Measurements from ENCODE around the gene PADI1.

Gene PADI1

DNA sequence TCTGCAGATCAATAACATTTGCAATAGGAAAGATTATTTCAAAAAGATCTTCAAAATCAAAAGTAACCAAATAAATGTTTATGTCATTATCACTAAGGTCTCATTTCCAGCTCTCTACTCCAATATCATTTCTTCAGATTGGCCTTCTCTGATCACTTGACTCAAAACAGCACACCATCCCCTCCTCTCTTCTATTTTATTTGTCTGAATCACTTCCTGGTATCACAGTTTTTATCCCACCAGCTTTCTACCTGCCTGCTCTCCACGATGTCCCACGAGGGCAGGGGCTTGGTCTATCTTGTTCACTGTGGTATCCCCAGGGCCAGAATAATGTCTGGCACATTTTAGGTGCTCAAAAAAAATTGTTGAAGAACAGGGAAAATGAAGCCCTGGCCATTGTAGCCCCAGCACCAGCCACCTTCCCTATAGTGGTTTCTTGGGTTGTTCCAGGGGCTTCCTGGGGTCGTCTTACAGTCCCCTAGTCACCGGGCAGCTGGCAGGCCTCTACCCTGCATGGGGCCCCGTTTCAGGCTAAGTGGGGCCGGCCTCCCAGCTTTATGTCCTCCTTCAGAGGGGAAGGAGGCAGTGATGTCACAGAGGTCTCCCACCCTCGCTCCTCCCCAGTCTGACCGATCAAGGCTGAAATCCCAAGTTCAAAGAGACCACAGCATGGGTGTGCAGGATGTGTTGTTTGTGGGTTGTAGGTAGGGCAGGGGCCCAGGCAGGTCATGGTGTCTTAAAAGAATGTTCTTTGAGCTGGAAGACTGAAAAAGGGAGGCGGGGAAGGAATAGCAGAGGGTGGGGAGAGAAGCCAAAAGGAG, 3.5 kb upstream of the PADI1 start:
- no peak for TF ChIP-seq OSR1 (CRISPR knock-in tag; IDR thresholded peaks at IDR 0.05)
- TF ChIP-seq ESRRG (CRISPR knock-in tag; IDR thresholded peaks at IDR 0.05) = no peak
- TF ChIP-seq, protein P1, sequence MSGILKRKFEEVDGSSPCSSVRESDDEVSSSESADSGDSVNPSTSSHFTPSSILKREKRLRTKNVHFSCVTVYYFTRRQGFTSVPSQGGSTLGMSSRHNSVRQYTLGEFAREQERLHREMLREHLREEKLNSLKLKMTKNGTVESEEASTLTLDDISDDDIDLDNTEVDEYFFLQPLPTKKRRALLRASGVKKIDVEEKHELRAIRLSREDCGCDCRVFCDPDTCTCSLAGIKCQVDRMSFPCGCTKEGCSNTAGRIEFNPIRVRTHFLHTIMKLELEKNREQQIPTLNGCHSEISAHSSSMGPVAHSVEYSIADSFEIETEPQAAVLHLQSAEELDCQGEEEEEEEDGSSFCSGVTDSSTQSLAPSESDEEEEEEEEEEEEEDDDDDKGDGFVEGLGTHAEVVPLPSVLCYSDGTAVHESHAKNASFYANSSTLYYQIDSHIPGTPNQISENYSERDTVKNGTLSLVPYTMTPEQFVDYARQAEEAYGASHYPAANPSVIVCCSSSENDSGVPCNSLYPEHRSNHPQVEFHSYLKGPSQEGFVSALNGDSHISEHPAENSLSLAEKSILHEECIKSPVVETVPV (CRISPR knock-in tag; IDR thresholded peaks at IDR 0.05) = no peak
- no peak for TF ChIP-seq PPARA (CRISPR knock-in tag; IDR thresholded peaks at IDR 0.05; ENCODE audit: borderline replicate concordance)
- TF ChIP-seq BACH2 (CRISPR knock-in tag; IDR thresholded peaks at IDR 0.05; ENCODE audit: borderline replicate concordance) = no peak
- no peak for TF ChIP-seq ZFP3 (CRISPR knock-in tag; IDR thresholded peaks at IDR 0.05)
- TF ChIP-seq TOX (CRISPR knock-in tag; IDR thresholded peaks at IDR 0.05; ENCODE audit: borderline replicate concordance) = no peak
- no peak for TF ChIP-seq ISL1 (CRISPR knock-in tag; IDR thresholded peaks at IDR 0.05)
- TF ChIP-seq ZFP30 (CRISPR knock-in tag; IDR thresholded peaks at IDR 0.05) = no peak
- no peak for TF ChIP-seq SNAI2 (CRISPR knock-in tag; IDR thresholded peaks at IDR 0.05)
- TF ChIP-seq, protein P2, sequence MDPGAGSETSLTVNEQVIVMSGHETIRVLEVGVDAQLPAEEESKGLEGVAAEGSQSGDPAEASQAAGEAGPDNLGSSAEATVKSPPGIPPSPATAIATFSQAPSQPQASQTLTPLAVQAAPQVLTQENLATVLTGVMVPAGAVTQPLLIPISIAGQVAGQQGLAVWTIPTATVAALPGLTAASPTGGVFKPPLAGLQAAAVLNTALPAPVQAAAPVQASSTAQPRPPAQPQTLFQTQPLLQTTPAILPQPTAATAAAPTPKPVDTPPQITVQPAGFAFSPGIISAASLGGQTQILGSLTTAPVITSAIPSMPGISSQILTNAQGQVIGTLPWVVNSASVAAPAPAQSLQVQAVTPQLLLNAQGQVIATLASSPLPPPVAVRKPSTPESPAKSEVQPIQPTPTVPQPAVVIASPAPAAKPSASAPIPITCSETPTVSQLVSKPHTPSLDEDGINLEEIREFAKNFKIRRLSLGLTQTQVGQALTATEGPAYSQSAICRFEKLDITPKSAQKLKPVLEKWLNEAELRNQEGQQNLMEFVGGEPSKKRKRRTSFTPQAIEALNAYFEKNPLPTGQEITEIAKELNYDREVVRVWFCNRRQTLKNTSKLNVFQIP (CRISPR knock-in tag; IDR thresholded peaks at IDR 0.05; ENCODE audit: borderline replicate concordance, low read depth) = no peak
- no peak for TF ChIP-seq ZNF565 (CRISPR knock-in tag; conservative IDR thresholded peaks at IDR 0.05; ENCODE audit: low read depth)
- no peak for TF ChIP-seq GLIS3 (CRISPR knock-in tag; IDR thresholded peaks at IDR 0.05)
- TF ChIP-seq ARNTL (CRISPR knock-in tag; IDR thresholded peaks at IDR 0.05; ENCODE audit: borderline replicate concordance, low read depth) = no peak
- TF ChIP-seq, protein P3, sequence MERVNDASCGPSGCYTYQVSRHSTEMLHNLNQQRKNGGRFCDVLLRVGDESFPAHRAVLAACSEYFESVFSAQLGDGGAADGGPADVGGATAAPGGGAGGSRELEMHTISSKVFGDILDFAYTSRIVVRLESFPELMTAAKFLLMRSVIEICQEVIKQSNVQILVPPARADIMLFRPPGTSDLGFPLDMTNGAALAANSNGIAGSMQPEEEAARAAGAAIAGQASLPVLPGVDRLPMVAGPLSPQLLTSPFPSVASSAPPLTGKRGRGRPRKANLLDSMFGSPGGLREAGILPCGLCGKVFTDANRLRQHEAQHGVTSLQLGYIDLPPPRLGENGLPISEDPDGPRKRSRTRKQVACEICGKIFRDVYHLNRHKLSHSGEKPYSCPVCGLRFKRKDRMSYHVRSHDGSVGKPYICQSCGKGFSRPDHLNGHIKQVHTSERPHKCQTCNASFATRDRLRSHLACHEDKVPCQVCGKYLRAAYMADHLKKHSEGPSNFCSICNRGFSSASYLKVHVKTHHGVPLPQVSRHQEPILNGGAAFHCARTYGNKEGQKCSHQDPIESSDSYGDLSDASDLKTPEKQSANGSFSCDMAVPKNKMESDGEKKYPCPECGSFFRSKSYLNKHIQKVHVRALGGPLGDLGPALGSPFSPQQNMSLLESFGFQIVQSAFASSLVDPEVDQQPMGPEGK (CRISPR knock-in tag; IDR thresholded peaks at IDR 0.05; ENCODE audit: borderline replicate concordance) = no peak
- no peak for TF ChIP-seq ZNF70 (CRISPR knock-in tag; IDR thresholded peaks at IDR 0.05)
- TF ChIP-seq ZC3H10 (CRISPR knock-in tag; IDR thresholded peaks at IDR 0.05) = no peak
- TF ChIP-seq, protein P4, sequence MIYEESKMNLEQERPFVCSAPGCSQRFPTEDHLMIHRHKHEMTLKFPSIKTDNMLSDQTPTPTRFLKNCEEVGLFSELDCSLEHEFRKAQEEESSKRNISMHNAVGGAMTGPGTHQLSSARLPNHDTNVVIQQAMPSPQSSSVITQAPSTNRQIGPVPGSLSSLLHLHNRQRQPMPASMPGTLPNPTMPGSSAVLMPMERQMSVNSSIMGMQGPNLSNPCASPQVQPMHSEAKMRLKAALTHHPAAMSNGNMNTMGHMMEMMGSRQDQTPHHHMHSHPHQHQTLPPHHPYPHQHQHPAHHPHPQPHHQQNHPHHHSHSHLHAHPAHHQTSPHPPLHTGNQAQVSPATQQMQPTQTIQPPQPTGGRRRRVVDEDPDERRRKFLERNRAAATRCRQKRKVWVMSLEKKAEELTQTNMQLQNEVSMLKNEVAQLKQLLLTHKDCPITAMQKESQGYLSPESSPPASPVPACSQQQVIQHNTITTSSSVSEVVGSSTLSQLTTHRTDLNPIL (CRISPR knock-in tag; IDR thresholded peaks at IDR 0.05; ENCODE audit: low read depth) = no peak
- TF ChIP-seq ZNF8 (CRISPR knock-in tag; IDR thresholded peaks at IDR 0.05) = no peak
- no peak for TF ChIP-seq RARB (CRISPR knock-in tag; IDR thresholded peaks at IDR 0.05)
- ATAC-seq = no peak

DNA sequence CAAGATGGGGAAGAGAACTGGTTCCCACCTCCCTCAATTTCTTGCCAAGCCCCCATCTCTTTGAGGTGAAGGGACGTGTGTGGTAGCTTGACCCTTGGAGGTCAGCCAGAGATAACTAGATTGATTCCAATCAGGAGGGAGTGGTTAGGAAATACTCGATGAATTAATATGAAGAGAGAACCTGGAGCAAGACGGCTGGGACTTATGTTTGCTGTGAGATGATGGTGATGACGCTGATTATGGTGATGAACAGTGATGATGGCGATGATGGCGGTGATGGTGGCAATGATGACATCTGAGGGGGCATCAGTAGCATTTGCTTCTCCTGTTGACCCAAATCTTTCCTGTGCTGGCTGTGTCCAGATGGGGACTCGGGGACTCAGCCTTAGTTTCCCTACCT, 724 bp downstream of the PADI1 start:
- TF ChIP-seq ZNF70 (CRISPR knock-in tag; IDR thresholded peaks at IDR 0.05) (no peak), ARNTL (CRISPR knock-in tag; IDR thresholded peaks at IDR 0.05; ENCODE audit: borderline replicate concordance, low read depth) (no peak)
- ATAC-seq = no peak

DNA sequence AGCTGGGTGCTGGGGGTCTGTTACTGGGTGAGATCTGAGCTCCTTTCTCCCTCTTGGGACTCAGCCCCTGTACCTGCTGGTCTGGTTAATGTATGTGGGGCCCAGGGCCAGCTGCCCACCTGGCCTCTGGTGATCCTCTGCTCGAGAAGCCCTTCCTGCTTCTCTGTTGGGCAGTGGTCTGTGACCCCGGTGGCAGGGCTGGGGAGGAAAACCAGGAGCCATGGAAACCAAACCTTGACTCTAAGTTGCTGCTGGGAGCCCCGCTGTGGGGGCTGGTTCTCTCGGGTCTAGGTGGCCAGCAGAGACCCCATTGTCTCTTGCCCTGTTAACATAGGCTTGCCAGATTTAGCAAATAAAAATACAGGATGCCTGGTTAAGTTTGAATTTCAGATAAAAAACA, 1.3 kb downstream of the PADI1 start:
- no peak for ATAC-seq
- TF ChIP-seq ZNF70 (CRISPR knock-in tag; IDR thresholded peaks at IDR 0.05) (no peak), OSR1 (CRISPR knock-in tag; IDR thresholded peaks at IDR 0.05) (no peak), SNAI2 (CRISPR knock-in tag; IDR thresholded peaks at IDR 0.05) (no peak), GLIS3 (CRISPR knock-in tag; IDR thresholded peaks at IDR 0.05) (no peak), ZNF565 (CRISPR knock-in tag; conservative IDR thresholded peaks at IDR 0.05; ENCODE audit: low read depth) (no peak), ZNF8 (CRISPR knock-in tag; IDR thresholded peaks at IDR 0.05) (no peak), ZFP3 (CRISPR knock-in tag; IDR thresholded peaks at IDR 0.05) (no peak), CSDC2 (CRISPR knock-in tag; IDR thresholded peaks at IDR 0.05) (no peak), TCF4 (CRISPR knock-in tag; IDR thresholded peaks at IDR 0.05; ENCODE audit: borderline replicate concordance) (no peak), RARB (CRISPR knock-in tag; IDR thresholded peaks at IDR 0.05) (no peak), TOX (CRISPR knock-in tag; IDR thresholded peaks at IDR 0.05; ENCODE audit: borderline replicate concordance) (no peak)
- TF ChIP-seq, protein P3 (CRISPR knock-in tag; IDR thresholded peaks at IDR 0.05; ENCODE audit: borderline replicate concordance) = no peak
- TF ChIP-seq, protein P4 (CRISPR knock-in tag; IDR thresholded peaks at IDR 0.05; ENCODE audit: low read depth) = no peak

Measured in SK-N-SH treated with all-trans-retinoic acid at 6 μM for 48 hours (cell line).